Measurements from ENCODE around the gene SIX4.

SIX4 gene

DNA sequence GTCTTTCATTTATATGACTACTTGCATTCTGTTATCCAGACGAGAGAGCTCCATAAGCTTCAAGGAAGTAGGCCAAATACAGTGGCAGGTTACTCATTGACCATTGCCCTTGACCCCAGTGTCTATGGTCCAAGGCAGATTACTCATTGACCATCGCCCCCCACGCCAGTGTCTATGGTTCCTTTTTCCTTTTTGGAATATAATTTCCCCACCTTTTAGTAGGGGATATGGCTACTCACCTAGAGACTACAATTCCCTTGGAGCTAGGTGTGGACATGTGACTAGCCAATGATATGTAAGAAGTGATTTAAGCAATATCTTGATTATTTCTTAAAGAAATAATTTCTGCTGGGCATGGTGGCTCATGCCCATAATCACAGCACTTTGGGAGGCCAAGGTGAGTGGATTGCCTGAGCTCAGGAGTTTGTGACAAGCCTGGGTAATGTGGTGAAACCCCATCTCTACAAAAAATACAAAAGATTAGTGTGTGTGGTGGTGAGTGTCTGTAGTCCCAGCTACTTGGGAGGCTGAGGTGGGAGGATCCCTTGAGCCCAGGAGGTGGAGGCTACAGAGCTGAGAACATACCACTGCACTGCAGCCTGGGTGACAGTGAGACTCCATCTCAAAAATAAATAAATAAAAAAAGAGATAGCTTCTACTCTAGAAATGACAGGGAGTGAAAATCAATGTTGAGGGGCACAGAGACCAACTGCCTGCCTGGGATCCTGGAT is 32.6 kb downstream of the SIX4 start (continued):
- TF ChIP-seq TSHZ2 (CRISPR knock-in tag; IDR thresholded peaks at IDR 0.05) = no peak
- no peak for TF ChIP-seq RARB (CRISPR knock-in tag; IDR thresholded peaks at IDR 0.05)
- no peak for TF ChIP-seq ZC3H10 (CRISPR knock-in tag; IDR thresholded peaks at IDR 0.05)
- no peak for TF ChIP-seq ZFP3 (CRISPR knock-in tag; IDR thresholded peaks at IDR 0.05)
- no peak for TF ChIP-seq PPARA (CRISPR knock-in tag; IDR thresholded peaks at IDR 0.05; ENCODE audit: borderline replicate concordance)

GRCh38 chr14:60686865-60687264 is 37.3 kb downstream of the SIX4 start:
- ATAC-seq = no peak

GRCh38 chr14:60684203-60684602 is 39.9 kb downstream of the SIX4 start:
- no peak for ATAC-seq
- no peak for TF ChIP-seq ISL1 (CRISPR knock-in tag; IDR thresholded peaks at IDR 0.05)
- no peak for TF ChIP-seq ZC3H10 (CRISPR knock-in tag; IDR thresholded peaks at IDR 0.05)
- no peak for TF ChIP-seq ZFP30 (CRISPR knock-in tag; IDR thresholded peaks at IDR 0.05)
- TF ChIP-seq PATZ1 (CRISPR knock-in tag; IDR thresholded peaks at IDR 0.05; ENCODE audit: borderline replicate concordance) = no peak
- no peak for TF ChIP-seq GLIS3 (CRISPR knock-in tag; IDR thresholded peaks at IDR 0.05)
- TF ChIP-seq CSDC2 (CRISPR knock-in tag; IDR thresholded peaks at IDR 0.05) = no peak
- TF ChIP-seq PPARA (CRISPR knock-in tag; IDR thresholded peaks at IDR 0.05; ENCODE audit: borderline replicate concordance) = no peak
- TF ChIP-seq TSHZ2 (CRISPR knock-in tag; IDR thresholded peaks at IDR 0.05) = no peak
- no peak for TF ChIP-seq ARNTL (CRISPR knock-in tag; IDR thresholded peaks at IDR 0.05; ENCODE audit: borderline replicate concordance, low read depth)

More at GRCh38 chr14:60686865-60687264, 37.3 kb downstream of the SIX4 start:
- TF ChIP-seq PPARA (CRISPR knock-in tag; IDR thresholded peaks at IDR 0.05; ENCODE audit: borderline replicate concordance) (no peak), ISL1 (CRISPR knock-in tag; IDR thresholded peaks at IDR 0.05) (no peak), GLIS3 (CRISPR knock-in tag; IDR thresholded peaks at IDR 0.05) (no peak), CSRNP3 (CRISPR knock-in tag; IDR thresholded peaks at IDR 0.05) (no peak), SNAI2 (CRISPR knock-in tag; IDR thresholded peaks at IDR 0.05) (no peak), TCF4 (CRISPR knock-in tag; IDR thresholded peaks at IDR 0.05; ENCODE audit: borderline replicate concordance) (no peak)

DNA sequence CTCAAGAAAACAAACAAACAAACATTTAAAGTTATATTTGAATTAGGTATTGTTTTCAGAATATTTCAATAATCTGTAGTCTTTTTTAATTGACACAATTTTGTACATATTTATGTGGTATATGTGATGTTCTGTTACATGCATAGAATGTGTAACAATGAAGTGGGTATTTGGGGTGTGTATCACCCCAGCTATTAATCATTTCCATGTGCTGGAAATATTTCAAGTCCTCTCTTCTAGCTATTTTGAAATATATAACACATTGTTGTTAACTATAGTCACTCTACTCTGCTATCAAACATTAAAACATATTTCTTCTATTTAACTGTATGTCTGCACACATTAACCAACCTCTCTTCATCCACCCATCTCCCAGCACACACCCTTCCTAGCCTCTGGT is 42.9 kb downstream of the SIX4 start:
- ATAC-seq = no peak
- TF ChIP-seq SNAI2 (CRISPR knock-in tag; IDR thresholded peaks at IDR 0.05) (no peak), GLIS3 (CRISPR knock-in tag; IDR thresholded peaks at IDR 0.05) (no peak), TOX (CRISPR knock-in tag; IDR thresholded peaks at IDR 0.05; ENCODE audit: borderline replicate concordance) (no peak), ARNTL (CRISPR knock-in tag; IDR thresholded peaks at IDR 0.05; ENCODE audit: borderline replicate concordance, low read depth) (no peak), ZNF70 (CRISPR knock-in tag; IDR thresholded peaks at IDR 0.05) (no peak), CSDC2 (CRISPR knock-in tag; IDR thresholded peaks at IDR 0.05) (no peak), POU6F1 (CRISPR knock-in tag; IDR thresholded peaks at IDR 0.05; ENCODE audit: borderline replicate concordance, low read depth) (no peak), ZC3H10 (CRISPR knock-in tag; IDR thresholded peaks at IDR 0.05) (no peak), PPARA (CRISPR knock-in tag; IDR thresholded peaks at IDR 0.05; ENCODE audit: borderline replicate concordance) (no peak), CSRNP3 (CRISPR knock-in tag; IDR thresholded peaks at IDR 0.05) (no peak), BACH2 (CRISPR knock-in tag; IDR thresholded peaks at IDR 0.05; ENCODE audit: borderline replicate concordance) (no peak), ISL1 (CRISPR knock-in tag; IDR thresholded peaks at IDR 0.05) (no peak), TSHZ2 (CRISPR knock-in tag; IDR thresholded peaks at IDR 0.05) (no peak)
